HEK293T (cell line): Measurements from ENCODE around the gene FSTL4.

Experiments used
- CTCF ChIA-PET: fragments of 350-600 bp; formaldehyde crosslinking; extraction: SDS; loops from one replicate; lab custom pipeline; 2021; ENCODE audit warnings: antibody characterized with exemption, inconsistent platforms; lab: Yijun Ruan, JAX
- POLR2A ChIA-PET: fragments of 350-600 bp; formaldehyde crosslinking; extraction: SDS; loops from one replicate; lab custom pipeline; 2020; ENCODE audit warnings: antibody characterized with exemption, inconsistent platforms; lab: Yijun Ruan, JAX
- DNase-seq: peaks from one replicate; pipeline ENCODE4 v3.0.0; 2012; ENCODE audit warnings: mixed read lengths; ENCODE audit errors: extremely low spot score
- ARNT ChIP-seq: fragments of 450-650 bp; IDR thresholded peaks from 2 replicates; pipeline ENCODE4 v1.6.1; 2017; ENCODE audit warnings: mild to moderate bottlenecking
- BHLHE40 ChIP-seq: fragments of 450-650 bp; IDR thresholded peaks from 2 replicates; pipeline ENCODE4 v1.6.1; 2016; ENCODE audit warnings: mild to moderate bottlenecking, moderate library complexity, borderline replicate concordance
- CTBP1 ChIP-seq: fragments of 450-650 bp; IDR thresholded peaks from 2 replicates; pipeline ENCODE4 v1.6.1; 2016; ENCODE audit warnings: borderline replicate concordance
- ELF4 ChIP-seq: fragments of 450-650 bp; IDR thresholded peaks from 2 replicates; pipeline ENCODE4 v1.6.1; 2017; ENCODE audit warnings: antibody characterized with exemption
- FOXA1 ChIP-seq: fragments of 450-650 bp; IDR thresholded peaks from 2 replicates; pipeline ENCODE4 v1.6.1; 2016; ENCODE audit warnings: mild to moderate bottlenecking
- FOXK2 ChIP-seq: fragments of 450-650 bp; IDR thresholded peaks from 2 replicates; pipeline ENCODE4 v1.6.1; 2016; ENCODE audit warnings: mild to moderate bottlenecking
- FOXM1 ChIP-seq: fragments of 450-650 bp; IDR thresholded peaks from 2 replicates; pipeline ENCODE4 v1.6.1; 2017; ENCODE audit warnings: mild to moderate bottlenecking, borderline replicate concordance
- HDGF ChIP-seq: fragments of 450-650 bp; IDR thresholded peaks from 2 replicates; pipeline ENCODE4 v1.6.1; 2017; ENCODE audit warnings: antibody characterized with exemption, borderline replicate concordance
- L3MBTL2 ChIP-seq: fragments of 450-650 bp; conservative IDR thresholded peaks from 2 replicates; pipeline ENCODE4 v1.6.1; 2016; ENCODE audit warnings: mild to moderate bottlenecking
- LEF1 ChIP-seq: fragments of 450-650 bp; IDR thresholded peaks from 2 replicates; pipeline ENCODE4 v1.6.1; 2017; ENCODE audit warnings: mild to moderate bottlenecking, borderline replicate concordance
- NFRKB ChIP-seq: fragments of 450-650 bp; IDR thresholded peaks from 2 replicates; pipeline ENCODE4 v1.6.1; 2016; ENCODE audit warnings: mild to moderate bottlenecking, moderate library complexity
- SP1 ChIP-seq: fragments of 450-650 bp; IDR thresholded peaks from 2 replicates; pipeline ENCODE4 v1.6.1; 2017
- SUZ12 ChIP-seq: fragments of 450-650 bp; IDR thresholded peaks from 2 replicates; pipeline ENCODE4 v1.6.1; 2016; ENCODE audit warnings: mild to moderate bottlenecking
- TARDBP ChIP-seq: fragments of 450-650 bp; IDR thresholded peaks from 2 replicates; pipeline ENCODE4 v1.6.1; 2016
- ZNF384 ChIP-seq: fragments of 450-650 bp; IDR thresholded peaks from 2 replicates; pipeline ENCODE4 v1.6.1; 2016
- TF ChIP-seq, protein P1 (sequence below): fragments of 450-650 bp; IDR thresholded peaks from 2 replicates; pipeline ENCODE4 v1.6.1; 2016

The FSTL4 gene

DNA sequence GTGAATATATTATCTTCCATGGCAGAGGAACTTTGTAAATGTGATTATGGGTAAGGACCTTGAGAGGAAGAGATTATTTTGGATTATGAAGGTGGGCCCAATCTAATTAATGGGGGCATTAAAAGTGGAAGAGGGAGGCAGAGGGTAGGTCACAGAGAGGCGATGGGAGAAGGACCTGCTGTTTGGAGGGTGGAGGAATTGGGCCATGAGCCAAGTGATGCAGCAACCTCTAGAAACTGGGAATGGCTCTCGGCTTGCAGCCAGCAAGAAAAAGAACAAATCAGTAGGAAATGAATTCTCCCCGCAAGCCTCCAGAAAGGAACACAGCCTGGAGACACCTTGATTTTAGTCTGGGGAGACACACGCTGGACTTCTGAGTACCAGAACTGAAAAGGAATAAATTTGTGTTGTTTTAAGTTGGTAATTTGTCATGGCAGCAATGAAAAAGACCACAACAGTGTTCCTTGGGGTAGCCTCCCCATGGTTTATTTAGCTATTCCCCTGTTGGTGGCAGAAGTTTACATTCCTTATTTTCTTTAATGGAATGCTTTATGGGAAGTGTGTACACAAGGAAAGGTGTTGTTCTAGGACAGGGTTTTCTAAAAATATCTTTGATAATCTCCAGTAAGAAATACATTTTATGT, 456.9 kb downstream of the FSTL4 start:
- DNase-seq = no peak
- ChIA-PET CTCF (no interaction called here), POLR2A (no interaction called here)
- TF ChIP-seq ZNF384 (no peak), ARNT (no peak), FOXK2 (no peak), FOXA1 (no peak), CTBP1 (no peak), SP1 (no peak), ELF4 (no peak), HDGF (no peak), FOXM1 (no peak), L3MBTL2 (no peak), TARDBP (no peak), SUZ12 (no peak), NFRKB (no peak), LEF1 (no peak), BHLHE40 (no peak)
- TF ChIP-seq, protein P1, sequence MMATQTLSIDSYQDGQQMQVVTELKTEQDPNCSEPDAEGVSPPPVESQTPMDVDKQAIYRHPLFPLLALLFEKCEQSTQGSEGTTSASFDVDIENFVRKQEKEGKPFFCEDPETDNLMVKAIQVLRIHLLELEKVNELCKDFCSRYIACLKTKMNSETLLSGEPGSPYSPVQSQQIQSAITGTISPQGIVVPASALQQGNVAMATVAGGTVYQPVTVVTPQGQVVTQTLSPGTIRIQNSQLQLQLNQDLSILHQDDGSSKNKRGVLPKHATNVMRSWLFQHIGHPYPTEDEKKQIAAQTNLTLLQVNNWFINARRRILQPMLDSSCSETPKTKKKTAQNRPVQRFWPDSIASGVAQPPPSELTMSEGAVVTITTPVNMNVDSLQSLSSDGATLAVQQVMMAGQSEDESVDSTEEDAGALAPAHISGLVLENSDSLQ = no peak

DNA sequence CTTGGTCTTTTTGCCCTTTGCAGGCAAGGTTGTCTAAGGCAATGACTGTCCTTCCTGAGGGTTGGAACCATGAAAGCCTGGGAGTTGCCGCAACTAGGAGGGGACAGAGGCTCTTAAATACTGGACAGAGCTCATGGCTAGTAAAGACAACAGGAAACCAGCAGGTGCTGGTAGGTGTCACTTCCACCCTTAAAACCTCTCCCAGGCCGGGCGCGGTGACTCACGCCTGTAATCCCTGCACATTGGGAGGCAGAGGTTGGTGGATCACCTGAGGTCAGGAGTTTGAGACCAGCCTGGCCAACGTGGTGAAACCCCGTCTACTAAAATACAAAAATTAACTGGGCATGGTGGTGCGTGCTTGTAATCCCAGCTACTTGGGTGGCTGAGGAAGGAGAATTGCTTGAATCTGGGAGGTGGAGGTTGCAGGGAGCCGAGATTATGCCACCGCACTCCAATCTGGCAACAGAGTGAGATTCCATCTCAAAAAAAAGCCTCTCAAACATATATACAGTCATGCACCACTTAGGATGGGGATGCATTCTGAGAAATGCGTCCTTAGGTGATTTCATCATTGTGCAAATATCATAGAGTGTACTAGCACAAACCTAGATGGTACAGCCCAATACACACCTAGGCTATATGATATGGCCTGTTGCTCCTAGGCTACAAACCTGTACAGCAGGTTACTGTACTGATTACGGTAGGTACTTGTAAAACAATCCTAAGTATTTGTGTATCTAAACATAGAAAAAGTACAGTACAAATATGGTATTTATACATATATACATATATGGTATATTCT, 457.9 kb downstream of the FSTL4 start:
- CTCF ChIA-PET = interaction anchor here (1.0 kb wide), 1 partner anchor 86 kb away, joined by 3 read pairs; no protein-coding TSS in a partner anchor
- TF ChIP-seq L3MBTL2 = no peak
- no peak for TF ChIP-seq BHLHE40
- no peak for TF ChIP-seq ZNF384
- DNase-seq = no peak
- POLR2A ChIA-PET = no interaction called here

DNA sequence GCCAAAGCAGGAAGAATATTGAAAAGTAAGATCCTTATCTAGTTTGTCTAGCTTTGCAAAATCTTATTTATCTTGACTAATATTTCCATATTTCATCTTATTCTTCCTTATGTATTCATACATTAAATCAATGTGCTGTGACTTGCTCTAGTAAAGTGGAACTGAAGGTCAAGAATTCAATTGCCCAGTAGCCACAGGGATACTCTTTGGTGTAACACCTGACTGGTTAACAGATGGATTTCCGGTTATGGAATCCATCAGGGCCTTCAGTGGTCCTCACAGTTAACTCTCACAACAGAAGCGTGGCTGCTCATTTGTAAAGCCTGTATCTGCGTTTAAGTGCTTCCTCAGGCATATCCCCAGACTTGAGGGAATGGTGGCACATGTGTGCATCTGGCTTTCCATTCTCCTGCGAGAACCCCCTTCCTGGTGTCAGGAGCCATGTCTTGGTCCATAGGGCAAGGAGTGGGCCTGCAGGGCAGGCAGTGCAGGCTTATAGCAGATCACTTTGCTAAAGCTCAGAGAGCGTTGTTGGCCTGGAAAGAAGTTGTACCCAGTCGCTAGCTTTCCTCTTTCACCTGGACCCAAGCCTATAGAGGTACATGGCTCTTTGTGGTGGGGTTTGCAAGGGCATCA, 461.3 kb downstream of the FSTL4 start:
- DNase-seq = no peak
- TF ChIP-seq FOXK2 (no peak), BHLHE40 (no peak), FOXM1 (no peak), TARDBP (no peak), SUZ12 (no peak), NFRKB (no peak), LEF1 (no peak), FOXA1 (no peak), ARNT (no peak), CTBP1 (no peak), ELF4 (no peak), L3MBTL2 (no peak), ZNF384 (no peak), SP1 (no peak), HDGF (no peak)
- TF ChIP-seq, protein P1 = no peak
- POLR2A ChIA-PET = no interaction called here
- CTCF ChIA-PET = no interaction called here

DNA sequence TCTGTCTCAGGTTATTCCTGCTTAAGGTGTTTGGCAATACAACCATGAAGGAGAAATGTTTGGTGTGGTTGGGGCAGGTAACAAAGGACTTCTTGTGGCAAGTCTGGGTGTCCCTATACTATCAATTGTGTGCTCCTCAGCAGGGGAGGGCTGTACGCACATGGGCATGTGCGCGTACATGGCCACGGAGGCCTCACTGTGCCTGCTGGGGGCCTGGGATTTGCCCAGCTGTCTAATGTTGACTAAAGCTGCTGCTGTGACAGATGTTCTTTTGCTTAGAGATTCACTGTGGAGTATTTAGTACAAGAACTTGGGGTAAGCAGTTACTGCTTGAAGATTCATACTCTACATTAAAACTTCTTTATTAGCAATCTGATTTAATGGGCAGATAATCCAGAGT, 463.0 kb downstream of the FSTL4 start:
- TF ChIP-seq LEF1 = no peak
- TF ChIP-seq CTBP1 = no peak
- TF ChIP-seq FOXK2 = no peak
- no peak for TF ChIP-seq TARDBP
- TF ChIP-seq, protein P1 = no peak
- no peak for TF ChIP-seq HDGF
- TF ChIP-seq ARNT = no peak
- TF ChIP-seq FOXM1 = no peak
- TF ChIP-seq L3MBTL2 = no peak
- CTCF ChIA-PET = no interaction called here
- no peak for DNase-seq
- POLR2A ChIA-PET = no interaction called here

DNA sequence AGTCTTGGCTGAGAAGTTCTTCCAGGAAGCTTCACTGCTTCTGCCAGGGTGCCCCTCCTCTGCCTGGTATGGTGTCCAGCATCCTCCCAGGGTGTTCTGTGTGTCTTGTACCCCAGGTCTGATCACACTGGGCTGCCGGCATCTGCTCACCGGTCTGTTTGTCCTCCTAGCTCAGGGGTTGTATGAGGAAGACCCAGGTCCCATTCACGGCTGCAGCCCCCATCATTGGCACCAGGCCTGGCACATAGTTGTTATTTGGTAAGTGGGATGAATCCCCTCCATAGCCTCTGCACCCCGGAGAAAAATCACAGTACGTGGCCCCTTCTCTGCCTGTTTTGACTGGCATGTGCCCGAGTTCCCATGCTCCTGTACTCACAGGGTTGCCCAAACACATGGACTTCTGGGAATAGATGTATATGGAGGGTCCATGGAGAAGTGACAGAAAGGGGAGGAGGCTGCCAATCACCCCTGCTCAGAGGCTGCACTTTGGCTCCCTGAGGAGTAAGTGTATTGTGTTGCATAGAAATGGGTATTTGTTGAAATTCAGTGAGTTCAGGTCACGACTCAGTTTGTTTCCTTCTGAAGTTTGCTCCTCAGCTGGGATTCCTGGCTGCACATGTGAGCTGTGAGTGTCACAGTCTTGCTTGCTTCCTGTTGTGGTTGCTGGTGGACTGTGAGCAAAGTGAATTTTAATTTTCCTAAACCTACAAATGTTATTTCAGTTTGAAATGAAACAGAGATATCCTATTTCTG, 464.4 kb downstream of the FSTL4 start:
- ChIA-PET POLR2A (no interaction called here), CTCF (no interaction called here)
- no peak for DNase-seq
- no peak for TF ChIP-seq HDGF
- no peak for TF ChIP-seq ELF4
- TF ChIP-seq FOXK2 = no peak
- no peak for TF ChIP-seq NFRKB
